ENCODE results near the gene CBX8. TPM values are rescaled to one million over a fixed set of nuclear protein-coding genes. Genes with fewer than 3 reads are reported as not detected.
A peak's percentile ranks its signal among the peaks of the same experiment; 100 is the strongest.

Gene CBX8
- total and polyA plus RNA-seq, 2 of the 13 experiments (the other 11 are each of a cell fraction or from before 2014, with no cell fraction given), result 0.34 to 12.6 TPM

- TF ChIP-seq ZNF281 (CRISPR knock-in tag; IDR thresholded peaks at IDR 0.05; ENCODE audit: borderline replicate concordance) (peak; percentile 95), POGZ (CRISPR knock-in tag; IDR thresholded peaks at IDR 0.05) (no peak), ZBTB40 (IDR thresholded peaks at IDR 0.05) (no peak), ZBTB40 (CRISPR knock-in tag; IDR thresholded peaks at IDR 0.05) (no peak; the same call in 1 of the 2 replicates), ZNF580 (CRISPR knock-in tag; IDR thresholded peaks at IDR 0.05; ENCODE audit: borderline replicate concordance, low read depth) (peak; percentile 39), NR2C2 (CRISPR knock-in tag; IDR thresholded peaks at IDR 0.05; ENCODE audit: borderline replicate concordance) (peak; percentile 30; the same call in 1 of the 2 replicates), MEF2D (CRISPR knock-in tag; IDR thresholded peaks at IDR 0.05) (no peak; the same call in 1 of the 2 replicates), ZNF747 (CRISPR knock-in tag; IDR thresholded peaks at IDR 0.05; ENCODE audit: borderline replicate concordance) (0 out of 2 replicates have a peak, but pooled peaks have one; percentile 16), KAT7 (CRISPR knock-in tag; IDR thresholded peaks at IDR 0.05; ENCODE audit: borderline replicate concordance) (0 out of 2 replicates have a peak, but pooled peaks have one; percentile 6)
Measured at GRCh38 chr17:79831265-79832217, 34.7 kb upstream of the CBX8 start (continued).

Measured in HepG2 (cell line).